GM10266 (cell line): Measurements from ENCODE around the gene ACO1.
"Not testable (repeated sequence)": the region's sequence is repeated elsewhere in the genome, so short reads cannot be mapped to it uniquely, and the experiment has no call there.

Source experiments
- DNase-seq: peaks from one replicate; pipeline ENCODE4 v3.0.0; 2012; ENCODE audit errors: extremely low spot score
- TF ChIP-seq, protein P1 (sequence below): IDR thresholded peaks from 2 replicates; pipeline ENCODE4 v1.5.1; 2012; ENCODE audit warnings: mild to moderate bottlenecking, low read depth; ENCODE audit not compliant: control insufficient read depth, insufficient read depth; ENCODE audit errors: missing control alignments

Gene ACO1

DNA sequence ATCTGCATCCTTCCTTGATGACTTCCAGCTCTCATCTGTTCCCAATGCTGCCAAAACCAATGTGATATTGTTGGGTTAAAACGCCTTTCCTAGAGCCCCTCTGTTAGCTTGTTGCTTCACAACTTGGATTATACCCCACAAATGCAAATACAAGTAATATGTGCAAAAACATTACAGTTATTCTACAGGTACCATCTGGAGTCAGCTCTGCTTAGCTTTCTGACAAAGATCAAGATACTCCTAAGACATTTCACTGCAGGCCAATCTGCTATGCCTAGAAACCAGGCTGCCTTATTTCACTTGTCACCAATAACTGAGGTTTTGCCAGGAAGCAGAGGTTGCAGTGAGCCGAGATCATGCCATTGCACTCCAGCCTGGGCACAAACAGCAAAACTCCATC lies 36.9 kb upstream of the ACO1 start:
- no peak for DNase-seq

DNA sequence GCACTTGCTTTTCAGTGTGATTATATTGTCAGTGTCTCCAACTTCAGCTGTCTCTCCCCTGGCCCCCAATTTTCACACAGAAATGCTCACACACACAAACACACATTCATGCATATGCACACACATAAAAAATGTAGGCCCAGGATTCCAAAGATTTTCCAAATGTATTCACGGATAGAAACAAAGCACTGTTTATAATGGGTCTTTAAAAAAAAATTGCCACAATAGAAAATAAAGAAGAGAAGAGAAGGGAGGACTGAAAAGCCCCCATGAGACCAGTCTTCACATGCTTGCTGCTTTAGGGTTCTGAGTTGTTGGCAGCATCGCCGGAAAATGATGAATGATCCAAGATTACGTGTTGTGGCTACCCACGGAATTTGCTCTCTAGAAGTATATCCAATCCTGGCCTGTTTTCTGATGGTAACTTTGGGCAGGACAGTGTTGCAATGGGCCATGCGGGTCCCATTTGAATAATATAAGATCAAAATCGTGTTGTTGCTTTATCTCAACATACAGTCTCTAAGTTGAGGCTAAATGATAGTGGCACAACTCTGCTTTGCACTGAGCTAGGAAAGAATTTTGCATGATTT lies 36.2 kb upstream of the ACO1 start:
- TF ChIP-seq, protein P1, sequence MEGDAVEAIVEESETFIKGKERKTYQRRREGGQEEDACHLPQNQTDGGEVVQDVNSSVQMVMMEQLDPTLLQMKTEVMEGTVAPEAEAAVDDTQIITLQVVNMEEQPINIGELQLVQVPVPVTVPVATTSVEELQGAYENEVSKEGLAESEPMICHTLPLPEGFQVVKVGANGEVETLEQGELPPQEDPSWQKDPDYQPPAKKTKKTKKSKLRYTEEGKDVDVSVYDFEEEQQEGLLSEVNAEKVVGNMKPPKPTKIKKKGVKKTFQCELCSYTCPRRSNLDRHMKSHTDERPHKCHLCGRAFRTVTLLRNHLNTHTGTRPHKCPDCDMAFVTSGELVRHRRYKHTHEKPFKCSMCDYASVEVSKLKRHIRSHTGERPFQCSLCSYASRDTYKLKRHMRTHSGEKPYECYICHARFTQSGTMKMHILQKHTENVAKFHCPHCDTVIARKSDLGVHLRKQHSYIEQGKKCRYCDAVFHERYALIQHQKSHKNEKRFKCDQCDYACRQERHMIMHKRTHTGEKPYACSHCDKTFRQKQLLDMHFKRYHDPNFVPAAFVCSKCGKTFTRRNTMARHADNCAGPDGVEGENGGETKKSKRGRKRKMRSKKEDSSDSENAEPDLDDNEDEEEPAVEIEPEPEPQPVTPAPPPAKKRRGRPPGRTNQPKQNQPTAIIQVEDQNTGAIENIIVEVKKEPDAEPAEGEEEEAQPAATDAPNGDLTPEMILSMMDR = no peak
- DNase-seq = no peak

More for the DNA sequence above, 36.9 kb upstream of the ACO1 start:
- TF ChIP-seq, protein P1 = no peak

- TF ChIP-seq, protein P1 = no peak
- DNase-seq = no peak
Observed at GRCh38 chr9:32349013-32349412, 35.4 kb upstream of the ACO1 start.

DNA sequence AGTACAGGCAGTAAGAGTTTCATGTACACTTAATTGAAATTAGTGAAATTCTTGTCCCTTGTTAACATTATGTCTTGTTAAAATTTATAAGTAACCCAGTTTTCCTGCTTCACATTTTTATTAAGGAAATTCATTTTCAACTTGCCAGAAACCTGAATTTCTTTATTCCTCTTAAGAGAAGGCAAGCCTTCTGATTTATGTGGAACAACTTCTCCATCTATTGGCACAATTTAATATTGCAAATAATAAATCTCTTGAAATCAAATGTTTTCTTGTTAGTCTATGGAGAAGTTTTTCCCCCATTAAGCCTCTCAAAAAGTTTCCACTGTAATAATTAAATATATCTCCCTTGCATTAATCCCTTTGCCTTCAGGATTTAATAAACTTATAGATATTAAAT lies 33.8 kb upstream of the ACO1 start:
- no peak for DNase-seq
- TF ChIP-seq, protein P1 = no peak

GRCh38 chr9:32351845-32352244 lies 32.6 kb upstream of the ACO1 start:
- no peak for DNase-seq

DNA sequence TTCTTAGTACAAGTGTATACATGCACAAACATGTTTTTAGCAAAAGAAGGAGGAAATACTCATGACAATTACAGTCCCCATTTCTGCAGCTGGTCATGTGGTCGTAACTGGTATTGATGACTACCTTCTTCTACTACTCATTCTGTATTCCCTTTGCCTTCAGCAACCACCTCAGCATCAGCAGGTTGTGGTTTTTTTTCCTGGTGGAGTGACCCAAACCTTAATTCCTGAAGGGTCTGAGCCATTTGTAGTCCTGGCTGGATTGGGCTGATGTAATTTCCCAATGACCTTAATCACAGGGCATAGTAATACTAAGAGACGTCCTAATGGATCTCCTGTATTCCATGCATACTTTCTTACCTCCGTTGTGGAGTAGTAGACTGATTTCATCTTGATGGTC lies 31.0 kb upstream of the ACO1 start:
- DNase-seq = not testable (repeated sequence)

More at GRCh38 chr9:32351845-32352244, 32.6 kb upstream of the ACO1 start:
- TF ChIP-seq, protein P1 = no peak

GRCh38 chr9:32359452-32359851 lies 25.0 kb upstream of the ACO1 start:
- TF ChIP-seq, protein P1 = no peak
- DNase-seq = no peak
